K562 (cell line): Measurements from ENCODE around the gene COL24A1. TPM values are rescaled to one million over a fixed set of nuclear protein-coding genes. Genes with fewer than 3 reads are reported as not detected.

Source experiments
- ATAC-seq: fragments of 200-7000 bp; cut with Tn5 transposase; 3 replicates; pipeline ENCODE4 v1.9.1; 2020; ENCODE audit warnings: moderate library complexity
- BruUV-seq: library from RNA; stranded (reverse); fragments of 400-500 nt; replicated peaks from 2 replicates; lab custom pipeline; 2021; lab: Mats Ljungman, UMichigan
- CTCF ChIA-PET: fragments of 300-600 bp; formaldehyde crosslinking; extraction: SDS; loops from one replicate; lab custom pipeline; 2021; ENCODE audit warnings: low intra/inter-chr PET ratio; lab: Yijun Ruan, JAX
- POLR2A ChIA-PET: fragments of 300-600, 350-650 bp; sonication (Branson Sonifier 250); formaldehyde crosslinking; extraction: SDS; loops from one replicate; lab custom pipeline; 2021; ENCODE audit warnings: antibody characterized with exemption, inconsistent platforms; lab: Yijun Ruan, JAX
- DNase-seq, 4 experiments: peaks; one replicate each; pipeline versions ENCODE4 v3.0.0 to v3.0.0-alpha.2; 2011 to 2018; ENCODE audit warnings: low spot score in 3 of 4, mixed read lengths in 3 of 4; ENCODE audit errors: extremely low read depth in 1 of 4
- FAIRE-seq: peaks from 2 replicates; lab custom pipeline; 2011; peaks lifted over from hg19 to GRCh38; lab: Jason Lieb, UNC
- H2AFZ ChIP-seq: 2 replicates; pipeline ENCODE4 v1.6.0; 2011; ENCODE audit warnings: low read depth, low read length, control low read depth, inconsistent platforms
- H3K27ac ChIP-seq: fragments of 200-600 bp; 3 replicates; pipeline ENCODE4 v1.8.0; 2011; ENCODE audit warnings: low read depth, mild to moderate bottlenecking, control low read depth, inconsistent platforms, low read length, moderate library complexity, mixed read lengths; ENCODE audit errors: extremely low read depth
- H3K27me3 ChIP-seq, 2 experiments: fragments of 300-600 bp in 1 of 2; 2 replicates in 1 of 2; 3 replicates in 1 of 2; pipeline versions ENCODE4 v1.6.0 to v1.8.0; 2011; ENCODE audit warnings: inconsistent platforms in 2 of 2, low read length in 2 of 2, mild to moderate bottlenecking in 1 of 2, mixed read lengths in 1 of 2, moderate library complexity in 1 of 2; ENCODE audit not compliant: control insufficient read depth in 2 of 2, insufficient read depth in 2 of 2
- H3K36me3 ChIP-seq: fragments of 300-600 bp; 3 replicates; pipeline ENCODE4 v1.8.0; 2011; ENCODE audit warnings: mild to moderate bottlenecking, low read length, inconsistent platforms; ENCODE audit not compliant: control insufficient read depth, insufficient read depth
- H3K4me1 ChIP-seq, 2 experiments: fragments of 200-600 bp in 1 of 2; replicated peaks in 1 of 2; 2 replicates in 1 of 2; 3 replicates in 1 of 2; pipeline versions ENCODE4 v1.5.1 to v1.8.0; 2011; ENCODE audit warnings: inconsistent platforms in 2 of 2, low read length in 2 of 2, mild to moderate bottlenecking in 1 of 2, mixed read lengths in 1 of 2, moderate library complexity in 1 of 2; ENCODE audit not compliant: control insufficient read depth in 2 of 2, insufficient read depth in 2 of 2
- H3K4me2 ChIP-seq: 2 replicates; pipeline ENCODE4 v1.6.1; 2011; ENCODE audit warnings: low read length, control low read depth, inconsistent platforms, mixed read lengths; ENCODE audit not compliant: insufficient read depth
- H3K4me3 ChIP-seq: fragments of 200-600 bp; sonication (generic), shearing (Covaris generic); 2 replicates; pipeline ENCODE4 v1.5.1; 2016; ENCODE audit warnings: control low read depth, inconsistent platforms
- H3K79me2 ChIP-seq: fragments of 200-600 bp; 3 replicates; pipeline ENCODE4 v1.8.0; 2011; ENCODE audit warnings: low read length, inconsistent platforms; ENCODE audit not compliant: control insufficient read depth, insufficient read depth
- H3K9ac ChIP-seq, 2 experiments: 2 replicates each; pipeline versions ENCODE4 v1.6.0 to v1.6.1; 2011; ENCODE audit warnings: low read depth in 2 of 2, low read length in 2 of 2, control low read depth in 1 of 2, inconsistent platforms in 1 of 2, mild to moderate bottlenecking in 1 of 2, mixed read lengths in 1 of 2; ENCODE audit not compliant: insufficient read depth in 1 of 2
- H3K9me1 ChIP-seq: one replicate; pipeline ENCODE4 v1.6.0; 2011; ENCODE audit warnings: inconsistent platforms, mild to moderate bottlenecking, low read length, moderate library complexity; ENCODE audit not compliant: control insufficient read depth, insufficient read depth
- H3K9me3 ChIP-seq: replicated peaks from 2 replicates; pipeline ENCODE4 v1.5.1; 2011; ENCODE audit warnings: low read depth, low read length, inconsistent platforms; ENCODE audit not compliant: control insufficient read depth, insufficient read depth
- H4K20me1 ChIP-seq: replicated peaks from 2 replicates; pipeline ENCODE4 v1.6.1; 2011; ENCODE audit warnings: low read length, inconsistent platforms, mixed read lengths; ENCODE audit not compliant: control insufficient read depth, insufficient read depth
- CBFA2T3 ChIP-seq: fragments of 450-650 bp; IDR thresholded peaks from 2 replicates; pipeline ENCODE4 v1.6.1; 2017
- CXXC5 ChIP-seq: fragments of 250-450 bp; sonication (Bioruptor Pico); IDR thresholded peaks from 2 replicates; pipeline ENCODE4 v1.8.0; 2022; ENCODE audit warnings: inconsistent platforms, mild to moderate bottlenecking, moderate library complexity
- EP400 ChIP-seq: fragments of 450-650 bp; IDR thresholded peaks from 2 replicates; pipeline ENCODE4 v1.6.1; 2017; ENCODE audit warnings: antibody characterized with exemption, mild to moderate bottlenecking, moderate library complexity
- GATAD2A ChIP-seq: fragments of 450-650 bp; IDR thresholded peaks from 2 replicates; pipeline ENCODE4 v1.6.1; 2017
- KAT7 ChIP-seq: sonication (generic); formaldehyde crosslinking; IDR thresholded peaks from 2 replicates; pipeline ENCODE4 v1.8.0; 2022; ENCODE audit warnings: missing genetic modification reagents, mild to moderate bottlenecking, borderline replicate concordance
- NFATC3 ChIP-seq: fragments of 450-650 bp; IDR thresholded peaks from 2 replicates; pipeline ENCODE4 v1.6.1; 2017; ENCODE audit warnings: mild to moderate bottlenecking
- PML ChIP-seq: IDR thresholded peaks from 2 replicates; pipeline ENCODE4 v1.6.1; 2012; ENCODE audit warnings: low read length, inconsistent platforms
- POLR2B ChIP-seq: fragments of 450-650 bp; IDR thresholded peaks from 2 replicates; pipeline ENCODE4 v1.6.1; 2018; ENCODE audit warnings: low read depth; ENCODE audit not compliant: partially characterized antibody
- SRSF9 ChIP-seq: fragments of 200-400 bp; formaldehyde crosslinking; IDR thresholded peaks from 2 replicates; pipeline ENCODE4 v1.6.1; 2017; ENCODE audit warnings: low read depth, low read length, borderline replicate concordance
- TCF3 ChIP-seq: sonication (generic); formaldehyde crosslinking; IDR thresholded peaks from 2 replicates; pipeline ENCODE4 v1.4.0; 2020; ENCODE audit warnings: mild to moderate bottlenecking, missing genetic modification reagents
- ZNF445 ChIP-seq: fragments of 250-450 bp; sonication (Bioruptor Pico); IDR thresholded peaks from 2 replicates; pipeline ENCODE4 v1.4.0; 2020; ENCODE audit warnings: low read depth, mild to moderate bottlenecking, moderate library complexity
- WGBS: fragments of 100-300 bp; shearing (Covaris generic); methylation state at CpG from one replicate; pipeline ENCODE4 v1.1.6; 2016; ENCODE audit warnings: low coverage, mixed read lengths; ENCODE audit not compliant: insufficient coverage; ENCODE audit errors: missing lambda C conversion rate; 5-methylcytosine and 5-hydroxymethylcytosine counted together
- in situ Hi-C: fragments of 300-500 bp; cut with MboI; formaldehyde crosslinking; loops from 4 replicates; pipeline ENCODE4 v1.15.0; 2018; ENCODE audit warnings: inconsistent platforms, mixed read lengths
- intact Hi-C: fragments of 100-400 bp; cut with micrococcal nuclease; formaldehyde crosslinking; loops from 2 replicates; pipeline ENCODE4 v1.14.2; 2022
- polyA plus RNA-seq, 8 experiments: library from polyadenylated mRNA; depleted of rRNA in 4 of 8; stranded (reverse) in 5 of 8; unstranded in 3 of 8; fragments of >200 nt; fragmentation: Nextera tagmentation in 2 of 8; fragmentation: Illumina TruSeq in 1 of 8; extraction: Ambion mirVana in 2 of 8; extraction: Trizol in 1 of 8; gene quantifications; 2 replicates each; pipeline versions ENCODE4 v1.2.1 to v1.2.3, GENCODE V29; 2011 to 2014; ENCODE audit warnings: inconsistent platforms in 1 of 8, missing spikeins in 1 of 8
- total RNA-seq, 7 experiments: library from RNA; depleted of rRNA in 6 of 7; stranded (reverse); fragments of >200 nt in 6 of 7; fragmentation: Illumina TruSeq in 2 of 7; extraction: Trizol in 2 of 7; gene quantifications; 2 replicates each; pipeline versions ENCODE4 v1.2.1 to v1.2.3, GENCODE V29; 2011 to 2021; ENCODE audit warnings: low replicate concordance in 1 of 7
- TF ChIP-seq, protein P1 (sequence below): fragments of 250-450 bp; sonication (Bioruptor Pico); IDR thresholded peaks from 2 replicates; pipeline ENCODE4 v1.4.0; 2020; ENCODE audit warnings: borderline replicate concordance
- TF ChIP-seq, protein P2 (sequence below): IDR thresholded peaks from 3 replicates; pipeline ENCODE4 v1.6.1; 2011; ENCODE audit warnings: borderline replicate concordance, mild to moderate bottlenecking; ENCODE audit not compliant: insufficient read length, insufficient read depth

Gene COL24A1
- total and polyA plus RNA-seq, 9 of the 15 experiments (the other 6 are each of a cell fraction or from before 2014, with no cell fraction given), result 0.01 to 0.06 (median 0.03) TPM; not detected in 2

DNA sequence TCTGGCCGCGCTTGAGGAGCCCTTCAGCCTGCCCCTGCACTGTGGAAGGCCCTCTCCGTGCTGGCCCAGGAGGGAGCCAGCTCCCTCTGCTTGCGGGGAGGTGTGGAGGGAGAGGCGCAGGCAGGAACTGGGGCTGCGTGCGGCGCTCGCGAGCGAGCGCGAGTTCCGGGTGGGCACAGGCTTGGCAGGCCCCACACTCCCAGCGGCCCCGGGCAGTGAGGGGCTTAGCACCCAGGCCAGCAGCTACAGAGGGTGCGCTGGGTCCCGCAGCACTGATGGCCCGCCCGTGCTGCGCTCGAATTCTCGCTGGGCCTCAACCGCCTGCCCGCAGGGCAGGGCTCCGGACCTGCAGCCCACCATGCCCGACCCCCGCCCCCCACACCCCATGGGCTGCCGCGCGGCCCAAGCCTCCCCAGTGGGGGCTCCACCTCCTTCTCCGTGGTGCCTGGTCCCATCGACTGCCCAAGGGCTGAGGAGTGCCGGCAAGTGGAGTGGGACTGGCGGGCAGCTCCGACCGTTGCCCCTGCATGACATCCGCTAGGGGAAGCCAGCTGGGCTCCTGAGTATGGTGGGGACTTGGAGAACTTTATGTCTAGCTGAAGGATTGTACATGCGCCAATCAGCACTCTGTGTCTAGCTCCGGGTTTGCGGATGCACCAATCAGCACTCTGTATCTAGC is 46.0 kb downstream of the COL24A1 start:
- CTCF ChIA-PET, result no interaction called here
- FAIRE-seq, result no peak
- no peak overlapping the region for H2AFZ ChIP-seq
- no peak for TF ChIP-seq POLR2B
- TF ChIP-seq PML, result no peak
- TF ChIP-seq, protein P1, sequence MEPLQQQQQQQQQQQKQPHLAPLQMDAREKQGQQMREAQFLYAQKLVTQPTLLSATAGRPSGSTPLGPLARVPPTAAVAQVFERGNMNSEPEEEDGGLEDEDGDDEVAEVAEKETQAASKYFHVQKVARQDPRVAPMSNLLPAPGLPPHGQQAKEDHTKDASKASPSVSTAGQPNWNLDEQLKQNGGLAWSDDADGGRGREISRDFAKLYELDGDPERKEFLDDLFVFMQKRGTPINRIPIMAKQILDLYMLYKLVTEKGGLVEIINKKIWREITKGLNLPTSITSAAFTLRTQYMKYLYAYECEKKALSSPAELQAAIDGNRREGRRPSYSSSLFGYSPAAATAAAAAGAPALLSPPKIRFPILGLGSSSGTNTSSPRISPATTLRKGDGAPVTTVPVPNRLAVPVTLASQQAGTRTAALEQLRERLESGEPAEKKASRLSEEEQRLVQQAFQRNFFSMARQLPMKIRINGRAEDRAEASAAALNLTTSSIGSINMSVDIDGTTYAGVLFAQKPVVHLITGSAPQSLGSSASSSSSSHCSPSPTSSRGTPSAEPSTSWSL (CRISPR knock-in tag), result no peak
- no peak for TF ChIP-seq EP400
- TF ChIP-seq, protein P2, sequence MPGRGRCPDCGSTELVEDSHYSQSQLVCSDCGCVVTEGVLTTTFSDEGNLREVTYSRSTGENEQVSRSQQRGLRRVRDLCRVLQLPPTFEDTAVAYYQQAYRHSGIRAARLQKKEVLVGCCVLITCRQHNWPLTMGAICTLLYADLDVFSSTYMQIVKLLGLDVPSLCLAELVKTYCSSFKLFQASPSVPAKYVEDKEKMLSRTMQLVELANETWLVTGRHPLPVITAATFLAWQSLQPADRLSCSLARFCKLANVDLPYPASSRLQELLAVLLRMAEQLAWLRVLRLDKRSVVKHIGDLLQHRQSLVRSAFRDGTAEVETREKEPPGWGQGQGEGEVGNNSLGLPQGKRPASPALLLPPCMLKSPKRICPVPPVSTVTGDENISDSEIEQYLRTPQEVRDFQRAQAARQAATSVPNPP, result no peak
- TF ChIP-seq GATAD2A, result no peak
- TF ChIP-seq NFATC3, result no peak
- no peak for TF ChIP-seq CXXC5 (CRISPR knock-in tag)
- TF ChIP-seq CBFA2T3, result no peak
- TF ChIP-seq ZNF445, result no peak
- no peak for TF ChIP-seq TCF3 (CRISPR knock-in tag)
- TF ChIP-seq KAT7 (CRISPR knock-in tag), result no peak
- TF ChIP-seq SRSF9, result no peak
- TF ChIP-seq, all 486 proteins: peak for 0
- no peaks in the 10 kb centered on the region for H4K20me1 ChIP-seq
- in situ Hi-C loops (no loop called here), intact Hi-C loops (no loop called here)
- no peaks in the 10 kb centered on the region for H3K36me3 ChIP-seq
- H3K4me3 ChIP-seq, result no peak overlapping the region
- H3K9me1 ChIP-seq, result no peaks in the 10 kb centered on the region
- H3K9ac ChIP-seq, result no peak overlapping the region
- no peaks in the 10 kb centered on the region for H3K4me1 ChIP-seq
- H3K9me3 ChIP-seq, result no peaks in the 10 kb centered on the region
- no peaks in the 10 kb centered on the region for H3K79me2 ChIP-seq
- no peaks in the 10 kb centered on the region for H3K27me3 ChIP-seq
- H3K4me2 ChIP-seq, result no peak overlapping the region
- no TSS peak for BruUV-seq
- no peak for ATAC-seq
- WGBS, result 1% methylated on average over 18 of the region's 41 CpGs
- POLR2A ChIA-PET, result no interaction called here
- DNase-seq, result no peak
- H3K27ac ChIP-seq, result no peak overlapping the region
